ENCODE measurements around the gene SERPINA5.
"Not testable (repeated sequence)": the region's sequence is repeated elsewhere in the genome, so short reads cannot be mapped to it uniquely, and the experiment has no call there.

The SERPINA5 gene

DNA sequence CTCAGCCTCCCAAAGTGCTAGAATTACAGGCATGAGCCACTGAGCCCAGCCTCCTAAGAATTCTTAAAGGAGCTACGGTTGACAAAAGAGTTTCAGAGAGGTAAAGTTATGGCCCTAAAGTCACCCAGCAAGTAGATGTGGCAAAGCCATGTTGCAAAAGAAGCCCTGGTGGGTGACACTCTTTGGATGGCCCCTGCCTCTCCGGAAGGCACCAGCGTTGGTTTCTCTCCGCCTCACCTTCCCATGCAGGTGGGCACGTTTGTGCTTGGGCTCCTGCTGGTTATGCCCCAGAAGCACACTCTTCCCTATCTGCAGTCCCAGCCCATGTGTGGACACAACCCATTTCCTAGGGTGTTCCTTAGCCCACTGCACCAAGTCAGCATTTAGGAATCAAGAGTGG, 21.5 kb downstream of the SERPINA5 start:
- DNase-seq, result no peak

DNA sequence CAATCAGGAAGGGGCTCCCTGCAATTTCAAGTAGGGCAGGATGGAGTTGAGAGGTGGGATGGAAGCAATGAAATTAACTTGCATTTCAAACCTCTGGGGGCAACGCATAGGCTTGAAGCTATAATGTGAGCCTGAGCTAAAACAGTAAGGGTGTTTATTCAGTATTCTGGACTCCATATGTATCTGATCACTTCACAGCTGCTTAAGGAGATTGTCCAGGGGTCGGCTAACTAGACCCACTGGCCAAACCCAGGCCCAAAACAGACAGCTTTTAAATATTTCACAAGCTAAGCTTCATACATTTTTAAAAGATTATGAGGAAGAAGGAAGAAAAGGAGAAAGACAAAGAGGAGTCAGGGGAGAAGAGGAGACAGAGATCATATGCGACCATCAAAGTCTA, 24.1 kb downstream of the SERPINA5 start:
- no peak for DNase-seq

DNA sequence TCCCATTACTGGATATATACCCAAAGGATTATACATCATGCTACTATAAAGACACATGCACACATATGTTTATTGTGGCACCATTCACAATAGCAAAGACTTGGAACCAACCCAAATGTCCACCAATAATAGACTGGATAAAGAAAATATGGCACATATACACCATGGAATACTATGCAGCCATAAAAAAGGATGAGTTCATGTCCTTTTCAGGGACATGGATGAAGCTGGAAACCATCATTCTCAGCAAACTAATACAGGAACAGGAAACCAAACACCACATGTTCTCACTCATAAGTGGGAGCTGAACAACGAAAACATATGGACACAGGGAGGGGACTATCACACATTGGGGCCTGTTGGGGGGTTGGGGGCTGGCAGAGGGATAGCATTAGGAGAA, 27.7 kb downstream of the SERPINA5 start:
- not testable (repeated sequence) for DNase-seq

DNA sequence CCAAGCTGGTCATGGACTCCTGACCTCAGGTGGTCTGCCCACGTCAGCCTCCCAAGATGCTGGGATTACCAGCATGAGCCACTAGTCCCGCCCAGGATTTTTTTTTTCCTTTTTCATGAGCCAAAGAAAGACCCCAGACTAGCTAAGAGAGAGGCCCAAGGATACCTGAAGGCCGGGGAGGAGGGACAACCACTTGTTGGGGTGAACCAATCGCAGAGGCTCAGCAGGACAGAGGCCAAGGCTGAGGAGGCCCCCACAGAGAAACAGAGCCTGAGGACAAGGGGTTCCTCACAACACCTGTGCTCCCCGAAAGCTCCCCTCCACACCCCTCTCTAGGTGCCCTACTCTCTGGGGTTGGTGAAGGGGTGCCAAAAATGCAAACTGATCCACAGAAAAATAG, 30.0 kb downstream of the SERPINA5 start:
- DNase-seq, result no peak

DNA sequence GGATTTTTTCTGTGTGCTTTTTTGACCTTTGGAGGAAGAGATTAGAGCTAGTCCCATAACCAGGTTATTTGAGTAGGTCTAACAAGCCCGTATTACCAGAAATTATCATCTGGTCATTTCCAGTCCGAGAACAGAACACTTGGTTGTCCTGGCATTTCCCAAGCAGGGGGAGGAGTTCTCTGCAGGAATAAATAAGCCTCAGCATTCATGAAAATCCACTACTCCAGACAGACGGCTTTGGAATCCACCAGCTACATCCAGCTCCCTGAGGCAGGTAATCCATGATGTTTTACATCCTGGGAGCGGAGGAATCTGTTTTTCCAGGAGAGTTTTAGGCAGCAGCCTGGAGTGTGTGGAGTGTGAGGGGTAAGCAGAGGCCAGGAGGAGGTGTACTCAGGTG, 30.9 kb downstream of the SERPINA5 start, which contains the start of gene SERPINA3:
Gene SERPINA3 (plus strand): TSS at position 218 of the 400 bp plus-strand sequence. CDS start 2,051 bp downstream, outside the sequence.
- no peak for DNase-seq

DNA sequence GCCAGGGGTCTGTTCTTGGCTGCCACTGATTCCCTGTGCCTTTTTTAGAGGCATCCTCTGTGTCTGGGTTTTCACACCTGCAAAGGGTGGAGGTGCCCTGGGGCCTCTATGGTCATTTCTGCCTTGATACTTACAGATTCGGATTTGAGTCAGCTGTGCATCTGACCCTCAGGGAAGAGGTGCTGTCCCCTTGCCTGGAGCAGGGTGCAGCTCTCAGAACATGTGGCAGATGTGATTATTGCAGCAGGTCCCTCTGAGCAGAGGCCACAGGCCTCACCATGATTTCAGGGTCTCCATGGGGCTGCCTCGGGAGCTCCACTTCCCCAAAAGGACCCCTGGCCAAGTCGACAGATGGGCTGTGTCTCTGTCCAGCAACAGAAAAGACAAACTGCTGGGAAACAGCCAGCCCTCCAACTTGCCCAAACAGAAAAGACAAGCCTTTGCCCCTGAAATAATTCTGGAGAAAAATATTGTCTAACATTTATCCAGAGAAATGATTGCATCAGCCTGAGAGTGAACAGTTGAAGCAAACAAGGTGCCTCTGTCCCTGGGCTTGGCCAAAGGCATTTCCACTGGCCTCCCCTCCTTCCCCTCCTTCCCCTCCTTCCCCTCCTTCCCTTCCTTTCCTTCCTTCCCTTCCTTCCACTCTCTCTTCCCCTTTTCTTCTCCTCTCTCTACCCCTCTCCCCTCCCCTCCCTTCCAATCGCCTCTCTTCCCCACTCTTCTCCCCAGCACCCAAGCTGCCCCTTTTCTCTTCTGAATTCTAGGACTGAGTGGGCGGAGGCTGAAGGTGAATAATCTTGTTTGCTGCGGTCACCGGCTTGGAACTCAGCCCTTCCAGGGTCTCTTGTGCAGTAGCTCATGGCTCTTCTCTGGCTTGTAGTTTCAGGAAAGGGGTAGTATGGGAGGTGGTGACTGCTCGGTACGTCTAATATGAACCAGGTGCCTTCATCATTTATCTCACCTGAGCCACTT, 31.6 kb downstream of the SERPINA5 start:
- DNase-seq, result no peak

DNA sequence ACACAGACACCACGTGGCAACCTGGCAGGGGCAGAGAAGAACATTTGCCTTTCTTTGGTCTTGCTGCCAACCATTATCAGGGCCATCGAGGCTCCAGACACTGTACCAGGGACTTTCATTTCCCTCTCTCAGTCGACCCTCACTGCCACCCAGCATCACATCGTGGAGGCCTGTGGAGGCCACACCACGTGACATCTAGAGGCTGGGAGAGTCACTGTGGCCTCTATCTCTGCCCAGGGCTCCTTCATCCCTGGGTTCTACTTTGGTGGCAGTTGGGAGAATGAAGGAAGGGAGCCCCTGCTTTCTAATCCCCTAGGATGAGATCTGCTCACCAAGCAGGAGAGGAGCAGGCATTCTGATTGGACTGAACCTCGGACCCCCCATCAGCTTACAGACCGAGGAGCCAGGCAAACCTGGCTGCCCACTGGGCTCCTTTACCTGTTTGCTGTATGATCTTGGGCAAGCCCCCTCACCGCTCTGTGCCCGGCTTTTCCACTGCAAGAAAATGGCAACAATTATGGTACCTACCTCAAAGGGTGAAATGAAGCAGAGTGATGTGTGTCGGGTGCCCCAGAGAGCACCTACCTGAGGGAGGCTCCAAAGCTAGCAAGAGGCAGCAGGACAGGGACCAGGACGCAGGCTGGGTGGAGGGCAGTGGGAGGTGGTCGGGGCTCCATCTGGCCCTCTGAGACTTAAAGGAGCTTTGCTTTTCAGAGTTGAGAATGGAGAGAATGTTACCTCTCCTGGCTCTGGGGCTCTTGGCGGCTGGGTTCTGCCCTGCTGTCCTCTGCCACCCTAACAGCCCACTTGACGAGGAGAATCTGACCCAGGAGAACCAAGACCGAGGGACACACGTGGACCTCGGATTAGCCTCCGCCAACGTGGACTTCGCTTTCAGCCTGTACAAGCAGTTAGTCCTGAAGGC, 32.8 kb downstream of the SERPINA5 start:
- no peak for DNase-seq

DNA sequence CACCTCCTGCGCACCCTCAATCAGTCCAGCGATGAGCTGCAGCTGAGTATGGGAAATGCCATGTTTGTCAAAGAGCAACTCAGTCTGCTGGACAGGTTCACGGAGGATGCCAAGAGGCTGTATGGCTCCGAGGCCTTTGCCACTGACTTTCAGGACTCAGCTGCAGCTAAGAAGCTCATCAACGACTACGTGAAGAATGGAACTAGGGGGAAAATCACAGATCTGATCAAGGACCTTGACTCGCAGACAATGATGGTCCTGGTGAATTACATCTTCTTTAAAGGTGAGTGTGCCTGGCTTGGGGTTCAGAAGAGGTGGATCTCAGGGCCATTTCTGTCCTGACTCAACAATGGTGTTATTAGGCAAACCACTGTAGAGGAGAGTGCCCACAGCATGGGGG, 33.6 kb downstream of the SERPINA5 start:
- DNase-seq, result no peak

DNA sequence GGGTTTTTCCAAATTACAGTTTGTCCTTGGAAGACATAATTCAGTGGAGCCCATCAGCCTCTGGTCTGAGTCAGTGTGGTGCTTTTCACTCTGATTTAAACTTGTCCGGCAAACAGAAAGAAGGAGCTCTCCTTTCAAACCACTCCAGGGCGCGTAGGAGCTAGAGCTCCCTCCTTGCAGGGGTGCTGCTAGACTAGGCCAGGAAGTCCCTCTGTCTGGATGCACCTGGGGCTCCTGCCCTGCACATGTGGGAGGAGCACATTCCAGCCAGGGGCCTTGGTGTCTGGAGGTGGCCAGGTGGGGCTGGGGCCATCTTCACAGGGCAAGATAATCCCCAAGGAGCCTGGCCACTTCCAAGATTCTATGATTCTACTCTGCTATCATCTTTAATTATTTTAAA, 34.0 kb downstream of the SERPINA5 start:
- no peak for DNase-seq

DNA sequence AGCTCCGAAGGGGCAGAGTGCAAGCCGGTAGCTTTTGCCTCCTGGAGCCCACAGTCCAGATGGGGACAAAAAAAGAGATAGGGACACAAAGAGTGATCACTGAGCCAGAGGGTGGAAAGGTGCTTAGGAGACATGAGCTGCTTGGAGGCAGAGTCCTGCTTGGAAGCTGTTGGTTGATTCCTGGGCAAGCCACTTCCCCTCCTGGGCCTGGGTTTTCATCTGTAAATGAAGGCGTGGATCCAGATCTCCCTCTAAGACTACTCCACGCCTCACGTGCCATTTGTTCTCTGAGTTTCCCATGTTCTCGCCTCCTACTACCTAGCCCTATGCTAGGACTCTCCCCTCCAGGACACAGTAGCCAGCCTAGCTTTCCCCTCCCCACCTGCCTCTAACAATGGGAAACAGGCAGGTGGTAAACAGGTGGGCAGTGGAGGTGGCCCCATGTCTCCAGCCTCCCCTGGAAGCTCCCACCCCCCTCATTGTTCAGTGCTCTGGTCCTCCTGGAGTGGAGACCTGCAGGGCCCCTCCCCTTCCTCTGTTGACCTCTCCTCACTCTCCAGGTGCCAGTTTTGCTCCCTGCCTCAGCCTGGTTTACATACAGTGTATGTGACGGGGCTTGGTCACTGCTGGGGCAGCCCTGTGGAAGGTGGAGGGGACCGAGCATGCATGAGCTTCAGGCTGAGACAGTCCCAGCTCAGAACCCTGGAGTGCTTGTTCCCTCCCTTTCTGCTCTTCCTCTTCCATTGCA, 34.8 kb downstream of the SERPINA5 start:
- no peak for DNase-seq

DNA sequence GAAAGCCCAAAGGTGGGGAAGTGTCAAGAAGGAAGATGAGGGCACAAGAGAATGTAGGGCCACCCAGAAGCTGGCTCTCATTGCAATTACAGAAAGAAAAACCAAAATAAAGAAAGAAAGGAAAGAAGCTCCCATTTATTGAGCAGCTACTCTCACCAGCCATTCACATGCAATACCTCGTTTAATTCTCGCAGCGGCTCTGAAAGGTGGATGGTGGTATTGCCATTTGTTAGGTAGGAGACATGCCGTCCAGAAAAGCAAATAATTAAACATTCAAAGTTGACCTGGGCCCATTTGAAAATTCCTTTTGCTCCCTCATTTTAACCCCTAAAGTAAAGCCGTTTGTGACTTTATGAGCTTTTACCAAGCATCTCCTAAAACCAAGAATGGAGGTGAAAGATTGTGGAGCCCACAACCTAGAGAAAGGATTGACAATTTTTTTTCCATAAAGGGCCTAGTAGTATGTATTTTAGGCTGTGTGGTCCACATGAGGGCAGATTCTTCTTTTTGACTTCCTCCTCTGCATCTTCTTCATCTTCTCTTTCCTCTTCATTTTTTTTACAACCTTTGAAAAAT, 36.2 kb downstream of the SERPINA5 start:
- no peak for DNase-seq

DNA sequence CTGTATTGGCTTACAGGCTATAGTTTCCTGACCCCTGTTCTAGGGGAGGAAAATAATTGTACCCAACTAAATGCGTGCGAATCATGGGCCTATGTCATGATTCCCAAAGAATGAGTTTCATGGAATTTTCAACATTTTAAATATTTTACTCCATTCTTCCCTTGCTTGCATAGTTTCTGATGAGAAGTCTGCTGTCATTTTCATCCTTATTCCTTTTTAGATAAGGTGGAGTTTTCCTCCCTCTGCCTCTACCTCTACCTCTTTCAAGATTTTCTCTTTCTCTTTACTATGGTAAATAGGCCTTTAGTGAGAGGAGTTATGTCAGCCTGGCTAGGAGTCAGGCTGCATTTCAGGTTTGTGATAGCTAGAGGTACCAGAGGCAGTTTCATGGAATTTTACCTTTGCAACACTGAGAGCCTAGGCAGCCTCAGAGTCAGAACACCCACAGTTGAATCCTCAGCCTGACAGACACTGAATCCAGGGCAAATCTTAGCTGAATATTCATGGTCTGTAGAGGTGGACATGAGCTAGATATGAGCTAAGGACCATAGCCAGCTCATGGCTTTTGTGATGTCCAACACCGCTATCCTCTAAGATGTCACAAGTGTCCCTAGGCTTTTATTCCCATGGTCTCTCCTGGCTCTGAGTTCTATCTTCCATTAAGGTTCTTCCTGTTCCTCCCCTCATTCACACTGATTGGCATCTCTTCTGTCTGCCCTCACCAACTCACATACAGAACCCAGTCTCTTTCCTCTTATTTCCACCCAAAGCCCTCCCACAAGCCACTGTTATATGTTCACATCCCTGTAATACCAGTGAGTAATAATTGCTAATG, 37.0 kb downstream of the SERPINA5 start:
- DNase-seq, result no peak

DNA sequence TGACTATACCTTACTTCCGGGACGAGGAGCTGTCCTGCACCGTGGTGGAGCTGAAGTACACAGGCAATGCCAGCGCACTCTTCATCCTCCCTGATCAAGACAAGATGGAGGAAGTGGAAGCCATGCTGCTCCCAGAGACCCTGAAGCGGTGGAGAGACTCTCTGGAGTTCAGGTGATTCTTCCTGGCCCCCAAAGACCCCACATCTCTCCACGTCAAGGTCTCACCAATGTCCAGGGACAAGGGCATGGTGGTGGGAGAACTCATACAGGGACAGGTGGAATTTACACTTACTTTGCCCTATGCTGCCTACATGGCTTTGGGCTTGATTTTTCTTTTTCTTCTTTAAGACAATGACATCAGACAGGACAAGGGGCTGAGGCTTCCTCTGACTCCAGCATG, 38.1 kb downstream of the SERPINA5 start:
- DNase-seq, result no peak

DNA sequence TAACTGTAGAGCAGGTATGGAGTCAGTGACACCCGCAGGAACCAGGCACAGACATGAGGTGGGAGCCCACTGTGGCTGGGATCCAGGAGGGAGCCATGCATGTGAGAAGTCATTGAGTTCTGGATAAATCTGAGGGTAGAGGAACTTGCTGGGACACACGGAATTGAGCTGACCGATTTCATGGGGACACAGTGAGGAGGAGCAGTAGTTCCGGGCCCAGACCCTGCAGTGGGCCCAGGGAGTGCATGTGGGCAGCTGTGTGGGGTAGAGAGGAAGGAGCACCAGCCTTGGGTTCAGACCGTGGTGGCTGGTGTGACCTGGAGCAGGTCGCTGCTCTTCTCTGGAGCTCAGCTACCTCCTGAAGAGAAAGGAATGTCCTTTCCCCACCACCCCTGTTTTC, 39.4 kb downstream of the SERPINA5 start:
- no peak for DNase-seq

DNA sequence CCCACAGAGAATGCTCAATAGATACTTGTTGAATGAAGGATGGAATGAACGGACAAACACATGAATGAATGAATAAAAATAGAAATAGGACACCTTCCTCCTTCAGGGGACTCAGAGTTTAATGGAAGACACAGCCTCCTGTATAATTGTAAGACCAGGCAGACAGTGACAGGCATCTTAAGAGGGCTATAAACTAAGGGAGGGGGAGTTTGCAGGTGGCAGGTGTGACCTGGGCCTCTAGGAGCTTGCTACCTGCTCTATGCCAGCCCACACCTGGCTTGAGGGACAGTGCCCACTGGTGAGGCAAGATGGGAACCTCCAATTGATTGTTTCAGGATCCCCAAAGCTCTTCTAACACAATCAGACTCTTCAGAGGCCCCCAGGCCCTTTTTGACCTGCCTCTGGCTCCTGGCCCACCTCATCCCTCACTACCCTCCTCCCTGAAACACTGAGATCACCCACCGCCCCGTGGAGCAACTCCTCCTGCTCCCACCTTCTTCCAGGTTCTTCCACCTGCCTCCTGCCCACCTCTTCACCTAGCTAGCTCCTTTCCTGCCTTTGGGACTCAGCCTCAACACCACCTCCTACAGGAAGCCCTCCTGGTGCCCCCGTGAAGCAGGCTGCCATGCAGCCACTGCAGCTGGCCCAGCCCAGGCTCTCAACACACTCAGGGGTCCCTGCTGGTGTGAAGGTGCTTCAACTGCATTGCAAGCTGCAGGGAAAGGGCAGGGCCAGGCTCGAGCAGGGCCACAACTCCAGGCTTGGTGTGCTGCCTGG, 40.3 kb downstream of the SERPINA5 start:
- no peak for DNase-seq

DNA sequence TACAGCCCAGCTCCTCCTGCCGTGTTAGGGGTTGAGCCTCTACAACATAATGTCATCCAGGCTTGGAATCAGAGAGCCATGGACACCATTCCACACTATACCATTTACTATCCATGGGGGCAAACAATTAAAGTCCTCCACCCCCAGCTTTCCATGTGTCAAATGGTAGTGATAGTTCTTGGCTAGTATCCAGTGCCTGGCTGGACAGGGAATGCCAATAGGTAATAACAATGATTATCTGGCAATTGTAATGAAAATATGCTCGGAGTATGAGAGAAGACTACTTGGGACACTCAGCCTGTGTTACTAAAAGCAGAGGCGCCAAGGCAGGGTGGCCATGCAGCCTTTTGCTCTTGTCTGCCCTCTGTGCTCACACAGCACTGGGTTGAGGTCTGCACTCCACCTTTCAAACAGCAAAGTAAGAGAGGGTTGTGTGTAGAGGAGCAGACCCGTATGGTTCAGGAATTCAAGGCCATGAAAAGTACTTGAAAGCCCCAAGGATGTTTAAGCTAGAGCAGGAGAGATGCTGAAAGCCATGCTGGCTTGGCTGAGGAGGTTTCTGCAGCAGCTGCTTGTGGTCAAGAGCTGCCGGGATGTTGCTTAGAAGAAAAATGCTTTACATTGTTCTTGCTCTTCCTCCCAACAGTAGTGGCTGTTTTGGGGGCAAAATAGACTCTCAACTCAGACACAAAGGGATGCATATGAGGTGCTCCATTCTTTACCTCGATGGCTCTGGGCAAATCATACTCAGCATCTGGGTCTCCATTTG, 41.6 kb downstream of the SERPINA5 start:
- no peak for DNase-seq

DNA sequence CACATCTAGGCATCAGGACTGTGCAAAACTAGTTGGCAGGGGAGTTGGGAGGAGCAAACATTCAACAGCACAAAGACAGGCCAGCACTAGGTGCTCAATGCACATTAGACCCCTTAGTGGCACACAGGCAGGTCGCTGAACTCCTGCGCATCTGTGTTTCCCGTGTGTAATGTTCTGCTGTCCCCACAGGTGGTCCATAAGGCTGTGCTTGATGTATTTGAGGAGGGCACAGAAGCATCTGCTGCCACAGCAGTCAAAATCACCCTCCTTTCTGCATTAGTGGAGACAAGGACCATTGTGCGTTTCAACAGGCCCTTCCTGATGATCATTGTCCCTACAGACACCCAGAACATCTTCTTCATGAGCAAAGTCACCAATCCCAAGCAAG, 42.2 kb downstream of the SERPINA5 start:
- no peak for DNase-seq

DNA sequence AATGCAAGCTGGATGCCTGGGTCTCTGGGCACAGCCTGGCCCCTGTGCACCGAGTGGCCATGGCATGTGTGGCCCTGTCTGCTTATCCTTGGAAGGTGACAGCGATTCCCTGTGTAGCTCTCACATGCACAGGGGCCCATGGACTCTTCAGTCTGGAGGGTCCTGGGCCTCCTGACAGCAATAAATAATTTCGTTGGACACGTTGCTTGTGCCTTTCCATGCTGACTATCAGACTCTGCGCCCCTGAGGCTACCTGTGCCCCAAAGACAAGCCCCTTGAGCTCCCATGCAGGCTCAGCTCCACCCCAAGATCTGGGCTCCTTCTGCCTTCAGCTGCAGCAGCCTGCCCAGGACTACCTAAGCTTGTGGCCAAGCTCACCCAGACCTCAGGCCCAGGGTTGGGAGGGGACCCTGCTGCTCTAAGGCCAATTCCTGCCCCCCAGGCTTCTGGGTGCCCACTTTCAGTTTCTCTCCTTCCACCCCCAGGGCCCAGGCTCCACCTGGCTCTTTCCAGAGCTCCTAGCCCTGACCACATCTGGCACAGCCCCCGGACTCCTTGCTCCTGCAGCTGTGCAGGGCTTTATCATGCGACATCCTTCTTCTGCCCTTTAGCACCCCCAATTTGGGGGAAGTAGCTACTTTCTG, 42.8 kb downstream of the SERPINA5 start:
- DNase-seq, result no peak

All from activated CD4-positive, CD25-positive, alpha-beta regulatory T cell (primary cell).